SK-N-SH (cell line): ENCODE results near the gene ANKRD44.

Experiments
- EZH2phosphoT487 ChIP-seq: fragments of 200-600 bp; sonication (generic); IDR thresholded peaks from 2 replicates; pipeline ENCODE4 v1.6.1; 2017; ENCODE audit warnings: low read depth, mixed run types, mild to moderate bottlenecking, antibody characterized with exemption, moderate library complexity, borderline replicate concordance
- GATA2 ChIP-seq: sonication (generic); formaldehyde crosslinking; IDR thresholded peaks from 2 replicates; pipeline ENCODE4 v1.5.0; 2020; ENCODE audit warnings: mild to moderate bottlenecking, missing genetic modification reagents
- JUND ChIP-seq: IDR thresholded peaks from 2 replicates; pipeline ENCODE4 v1.4.0; 2012
- SIN3A ChIP-seq: IDR thresholded peaks from 2 replicates; pipeline ENCODE4 v1.6.1; 2012; ENCODE audit warnings: low read depth, mild to moderate bottlenecking, low read length, moderate library complexity, borderline replicate concordance
- SMC3 ChIP-seq: IDR thresholded peaks from 2 replicates; pipeline ENCODE4 v1.6.1; 2012; ENCODE audit warnings: low read depth, low read length, improper control_type of control experiment
- TF ChIP-seq, protein P1 (sequence below): fragments of 200-600 bp; sonication (generic); IDR thresholded peaks from 2 replicates; pipeline ENCODE4 v1.6.1; 2017; ENCODE audit warnings: antibody characterized with exemption, mild to moderate bottlenecking, moderate library complexity
- TF ChIP-seq, protein P2 (sequence below): IDR thresholded peaks from 2 replicates; pipeline ENCODE4 v1.4.0; 2012; ENCODE audit warnings: low read depth
- TF ChIP-seq, protein P3 (sequence below): fragments of 150-350 bp; IDR thresholded peaks from 2 replicates; pipeline ENCODE4 v1.6.1; 2017; ENCODE audit warnings: antibody characterized with exemption, low read length, low read depth, borderline replicate concordance

DNA sequence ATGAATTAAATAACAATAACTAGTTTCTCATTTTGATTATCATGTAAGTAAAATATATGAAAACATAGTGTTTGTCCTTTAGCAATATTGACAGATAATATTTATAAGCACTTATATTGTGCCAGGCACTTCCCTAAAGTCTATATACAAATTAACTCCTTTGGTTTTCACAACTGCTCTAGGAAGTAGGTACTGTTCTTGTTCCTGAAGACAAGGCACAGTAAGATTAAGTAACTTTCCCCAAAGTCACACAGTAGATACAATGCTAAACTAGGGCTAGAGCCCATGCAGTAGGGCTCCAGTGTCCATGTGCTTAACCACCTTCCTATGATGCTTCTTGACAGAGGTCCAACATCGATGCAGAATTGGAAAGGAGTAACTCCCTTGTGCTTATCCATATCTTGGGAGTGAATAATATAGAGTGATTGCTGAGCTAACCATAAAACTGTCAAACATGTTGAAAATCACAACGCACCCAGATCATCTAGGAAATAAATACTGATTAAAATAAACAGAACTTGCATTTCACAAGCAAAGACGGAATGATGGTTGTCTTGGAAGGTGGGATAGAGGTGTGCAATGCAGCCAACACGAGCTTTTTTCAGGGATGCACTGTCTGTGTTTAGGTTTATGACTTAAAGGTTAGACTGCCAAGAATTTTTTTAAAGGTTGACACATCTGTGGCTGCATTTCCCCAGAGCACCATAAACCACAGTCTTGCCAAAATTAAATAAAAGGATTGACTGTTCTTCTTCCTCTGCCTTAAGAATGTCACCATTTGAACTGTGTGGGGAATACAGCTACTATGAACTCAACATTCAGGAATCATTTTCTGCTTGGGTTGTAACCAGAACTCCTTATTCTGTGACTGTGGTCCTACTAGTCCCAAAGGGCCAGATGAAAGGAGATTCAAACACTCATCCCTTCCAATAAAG, 80.8 kb downstream of the ANKRD44 start:
- TF ChIP-seq, protein P1, sequence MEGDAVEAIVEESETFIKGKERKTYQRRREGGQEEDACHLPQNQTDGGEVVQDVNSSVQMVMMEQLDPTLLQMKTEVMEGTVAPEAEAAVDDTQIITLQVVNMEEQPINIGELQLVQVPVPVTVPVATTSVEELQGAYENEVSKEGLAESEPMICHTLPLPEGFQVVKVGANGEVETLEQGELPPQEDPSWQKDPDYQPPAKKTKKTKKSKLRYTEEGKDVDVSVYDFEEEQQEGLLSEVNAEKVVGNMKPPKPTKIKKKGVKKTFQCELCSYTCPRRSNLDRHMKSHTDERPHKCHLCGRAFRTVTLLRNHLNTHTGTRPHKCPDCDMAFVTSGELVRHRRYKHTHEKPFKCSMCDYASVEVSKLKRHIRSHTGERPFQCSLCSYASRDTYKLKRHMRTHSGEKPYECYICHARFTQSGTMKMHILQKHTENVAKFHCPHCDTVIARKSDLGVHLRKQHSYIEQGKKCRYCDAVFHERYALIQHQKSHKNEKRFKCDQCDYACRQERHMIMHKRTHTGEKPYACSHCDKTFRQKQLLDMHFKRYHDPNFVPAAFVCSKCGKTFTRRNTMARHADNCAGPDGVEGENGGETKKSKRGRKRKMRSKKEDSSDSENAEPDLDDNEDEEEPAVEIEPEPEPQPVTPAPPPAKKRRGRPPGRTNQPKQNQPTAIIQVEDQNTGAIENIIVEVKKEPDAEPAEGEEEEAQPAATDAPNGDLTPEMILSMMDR: no peak
- TF ChIP-seq EZH2phosphoT487 (no peak), SIN3A (no peak), GATA2 (CRISPR knock-in tag) (no peak), JUND (no peak), SMC3 (no peak)
- TF ChIP-seq, protein P2, sequence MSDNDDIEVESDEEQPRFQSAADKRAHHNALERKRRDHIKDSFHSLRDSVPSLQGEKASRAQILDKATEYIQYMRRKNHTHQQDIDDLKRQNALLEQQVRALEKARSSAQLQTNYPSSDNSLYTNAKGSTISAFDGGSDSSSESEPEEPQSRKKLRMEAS: no peak
- TF ChIP-seq, protein P3, sequence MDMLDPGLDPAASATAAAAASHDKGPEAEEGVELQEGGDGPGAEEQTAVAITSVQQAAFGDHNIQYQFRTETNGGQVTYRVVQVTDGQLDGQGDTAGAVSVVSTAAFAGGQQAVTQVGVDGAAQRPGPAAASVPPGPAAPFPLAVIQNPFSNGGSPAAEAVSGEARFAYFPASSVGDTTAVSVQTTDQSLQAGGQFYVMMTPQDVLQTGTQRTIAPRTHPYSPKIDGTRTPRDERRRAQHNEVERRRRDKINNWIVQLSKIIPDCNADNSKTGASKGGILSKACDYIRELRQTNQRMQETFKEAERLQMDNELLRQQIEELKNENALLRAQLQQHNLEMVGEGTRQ: no peak
